Ectodermal cell (in vitro differentiated cells): ENCODE measurements around the gene GPAT3.

Experiments
- H3K27ac ChIP-seq: 2 replicates; pipeline ENCODE4 v1.7.0; 2013; ENCODE audit warnings: mild to moderate bottlenecking, low read depth, low read length; ENCODE audit not compliant: insufficient read depth, poor library complexity, severe bottlenecking
- H3K27me3 ChIP-seq: 2 replicates; pipeline ENCODE4 v1.7.0; 2013; ENCODE audit warnings: mild to moderate bottlenecking, low read length; ENCODE audit not compliant: insufficient read depth, control insufficient read depth, poor library complexity, severe bottlenecking
- H3K36me3 ChIP-seq: one replicate; pipeline ENCODE4 v1.7.0; 2013; ENCODE audit warnings: low read length; ENCODE audit not compliant: control insufficient read depth, insufficient read depth
- H3K4me1 ChIP-seq: one replicate; pipeline ENCODE4 v1.7.0; 2013; ENCODE audit warnings: low read length; ENCODE audit not compliant: control insufficient read depth, insufficient read depth
- H3K4me3 ChIP-seq: 2 replicates; pipeline ENCODE4 v1.7.0; 2013; ENCODE audit warnings: low read depth, low read length, control low read depth; ENCODE audit not compliant: insufficient read depth
- H3K9me3 ChIP-seq: 2 replicates; pipeline ENCODE4 v1.7.0; 2013; ENCODE audit warnings: mild to moderate bottlenecking, low read length, moderate library complexity; ENCODE audit not compliant: control insufficient read depth
- WGBS, 2 experiments: methylation state at CpG; one replicate each; pipeline ENCODE4 v1.1.7; 2013; ENCODE audit warnings: missing lambda C conversion rate in 2 of 2; 5-methylcytosine and 5-hydroxymethylcytosine counted together

Gene GPAT3

GRCh38 chr4:83552083-83552482 is 16.2 kb downstream of the GPAT3 start:
- 84 to 87% methylated on average over 3 of the region's 3 CpGs for WGBS, 2 experiments
- no peaks in the 10 kb centered on the region for H3K27me3 ChIP-seq

DNA sequence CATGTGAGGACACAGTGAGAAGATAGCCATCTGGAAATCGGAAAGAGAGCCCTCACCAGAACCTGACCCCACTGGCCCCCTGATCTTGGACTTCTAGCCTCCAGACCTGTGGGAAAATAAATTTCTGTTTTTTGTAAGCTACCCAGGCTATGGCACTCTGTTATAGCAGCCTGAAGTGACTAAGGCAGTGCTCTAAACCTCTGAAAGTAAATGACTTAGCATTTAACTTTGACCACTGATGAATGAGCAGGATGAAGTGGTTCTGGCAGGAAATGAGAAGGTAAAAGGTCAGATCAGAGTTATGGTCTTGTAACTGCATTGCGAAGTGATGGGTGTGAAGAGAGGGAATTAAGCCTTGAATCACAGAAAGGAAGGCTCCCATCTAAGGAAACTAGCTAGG is 17.0 kb downstream of the GPAT3 start:
- no peak overlapping the region for H3K4me3 ChIP-seq
- no peaks in the 10 kb centered on the region for H3K27me3 ChIP-seq
- no peaks in the 10 kb centered on the region for H3K36me3 ChIP-seq
- H3K27ac ChIP-seq = no peak overlapping the region
- no peaks in the 10 kb centered on the region for H3K9me3 ChIP-seq
- 93 to 96% methylated on average over 2 of the region's 2 CpGs for WGBS, 2 experiments
- no peaks in the 10 kb centered on the region for H3K4me1 ChIP-seq

More at GRCh38 chr4:83552083-83552482, 16.2 kb downstream of the GPAT3 start:
- no peaks in the 10 kb centered on the region for H3K9me3 ChIP-seq
- H3K4me3 ChIP-seq = no peak overlapping the region
- H3K4me1 ChIP-seq = no peaks in the 10 kb centered on the region
- H3K27ac ChIP-seq = no peak overlapping the region
- H3K36me3 ChIP-seq = no peaks in the 10 kb centered on the region

DNA sequence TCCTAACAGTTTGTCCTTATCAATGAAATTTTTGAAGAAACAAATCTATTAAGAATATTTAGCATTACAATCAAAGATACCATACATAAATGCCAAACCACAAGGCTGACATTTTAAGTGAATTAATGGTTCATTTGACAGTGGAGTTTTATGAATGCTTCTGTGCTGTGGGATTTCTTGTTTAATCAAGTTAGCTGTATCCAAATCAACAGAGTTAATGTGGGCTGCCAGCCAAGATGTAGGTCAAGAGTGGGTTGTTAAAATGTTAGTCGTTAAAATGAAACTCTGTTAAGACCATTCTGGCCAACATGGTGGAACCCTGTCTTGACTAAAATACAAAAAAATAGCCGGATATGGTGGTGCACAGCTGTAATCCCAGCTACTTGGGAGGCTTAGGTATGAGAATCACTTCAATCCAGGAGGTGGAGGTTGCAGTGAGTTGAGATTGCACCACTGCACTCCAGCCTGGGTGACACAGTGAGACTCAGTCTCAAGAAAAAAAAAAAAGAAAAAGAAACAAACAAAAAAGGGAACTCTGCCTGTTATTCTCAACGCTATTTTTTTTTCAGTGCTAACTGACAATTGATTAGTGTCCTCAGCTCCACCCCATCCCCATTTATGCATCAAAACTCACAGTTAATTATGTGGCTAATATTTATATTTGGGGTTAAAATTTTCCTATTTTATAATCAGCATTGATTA is 20.2 kb downstream of the GPAT3 start:
- 91 to 100% methylated on average over 2 to 3 of the region's 3 CpGs for WGBS, 2 experiments
- H3K4me1 ChIP-seq = no peaks in the 10 kb centered on the region
- H3K9me3 ChIP-seq = no peaks in the 10 kb centered on the region
- H3K27ac ChIP-seq = no peak overlapping the region
- H3K4me3 ChIP-seq = no peak overlapping the region
- no peaks in the 10 kb centered on the region for H3K27me3 ChIP-seq
- H3K36me3 ChIP-seq = no peaks in the 10 kb centered on the region

DNA sequence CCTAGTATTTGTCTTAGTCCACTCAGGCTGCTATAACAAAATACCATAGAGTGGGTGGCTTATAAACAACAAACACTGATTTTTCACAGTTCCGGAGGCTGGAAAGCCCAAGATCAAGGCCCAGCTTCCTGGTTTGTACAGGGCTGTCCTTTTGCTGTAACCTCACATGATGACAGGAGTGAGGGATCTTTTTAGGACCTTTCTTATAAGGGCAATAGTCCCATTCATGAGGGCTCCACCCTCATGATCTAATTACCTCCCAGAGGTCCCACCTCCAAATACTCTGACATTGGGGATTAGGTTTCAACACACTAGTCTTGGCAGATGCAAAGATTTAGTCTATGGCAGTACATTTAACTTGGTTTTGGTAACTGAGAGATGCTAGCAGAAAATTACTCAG is 20.9 kb downstream of the GPAT3 start:
- H3K36me3 ChIP-seq = no peaks in the 10 kb centered on the region
- H3K27ac ChIP-seq = no peak overlapping the region
- H3K4me3 ChIP-seq = no peak overlapping the region
- no peaks in the 10 kb centered on the region for H3K9me3 ChIP-seq
- no peaks in the 10 kb centered on the region for H3K4me1 ChIP-seq
- no peaks in the 10 kb centered on the region for H3K27me3 ChIP-seq
- 94 to 97% methylated on average over 1 of the region's 1 CpG for WGBS, 2 experiments

- H3K9me3 ChIP-seq = no peaks in the 10 kb centered on the region
- H3K36me3 ChIP-seq = no peaks in the 10 kb centered on the region
- WGBS, 2 experiments = 91 to 95% methylated on average over 5 of the region's 5 CpGs
- H3K4me1 ChIP-seq = no peaks in the 10 kb centered on the region
- H3K27me3 ChIP-seq = no peaks in the 10 kb centered on the region
- no peak overlapping the region for H3K27ac ChIP-seq
- H3K4me3 ChIP-seq = no peak overlapping the region
Observed at GRCh38 chr4:83558059-83558653, 22.2 kb downstream of the GPAT3 start.

- H3K36me3 ChIP-seq = no peaks in the 10 kb centered on the region
- no peaks in the 10 kb centered on the region for H3K27me3 ChIP-seq
- H3K9me3 ChIP-seq = no peaks in the 10 kb centered on the region
- H3K4me1 ChIP-seq = no peaks in the 10 kb centered on the region
- no peak overlapping the region for H3K27ac ChIP-seq
- no peak overlapping the region for H3K4me3 ChIP-seq
- 91 to 100% methylated on average over 1 of the region's 1 CpG for WGBS, 2 experiments
Observed at GRCh38 chr4:83558680-83559079, 22.8 kb downstream of the GPAT3 start.

DNA sequence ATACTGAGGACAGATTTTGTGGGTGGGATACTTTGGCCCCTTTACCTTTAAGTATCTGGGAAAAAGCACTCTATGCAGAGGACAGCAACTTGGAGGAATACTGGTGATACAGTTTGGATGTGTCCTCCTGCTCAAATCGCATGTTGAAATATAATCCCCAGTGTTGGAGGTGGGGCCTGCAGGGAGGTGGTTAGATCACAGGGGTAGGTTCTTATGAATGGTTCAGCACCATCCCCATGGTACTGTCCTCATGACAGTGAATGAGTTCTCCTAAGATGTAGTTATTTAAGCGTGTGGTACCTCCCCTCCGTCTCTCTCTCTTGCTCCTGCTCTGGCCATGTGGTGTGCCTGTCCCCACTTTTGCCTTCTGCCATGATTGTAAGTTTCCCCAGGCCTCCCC is 24.6 kb downstream of the GPAT3 start:
- 88 to 97% methylated on average over 3 of the region's 3 CpGs for WGBS, 2 experiments
- Histone ChIP-seq H3K27ac (no peak overlapping the region), H3K36me3 (no peaks in the 10 kb centered on the region), H3K4me1 (no peaks in the 10 kb centered on the region), H3K4me3 (no peak overlapping the region), H3K27me3 (no peaks in the 10 kb centered on the region), H3K9me3 (no peaks in the 10 kb centered on the region)

- Histone ChIP-seq H3K4me3 (no peak overlapping the region), H3K4me1 (no peaks in the 10 kb centered on the region), H3K9me3 (no peaks in the 10 kb centered on the region), H3K36me3 (no peaks in the 10 kb centered on the region), H3K27ac (no peak overlapping the region), H3K27me3 (no peaks in the 10 kb centered on the region)
- WGBS, 2 experiments = 92 to 100% methylated on average over 2 of the region's 2 CpGs
Observed at GRCh38 chr4:83561381-83561780, 25.5 kb downstream of the GPAT3 start.

GRCh38 chr4:83563998-83564397 is 28.1 kb downstream of the GPAT3 start:
- Histone ChIP-seq H3K36me3 (no peaks in the 10 kb centered on the region), H3K27me3 (no peaks in the 10 kb centered on the region)
- WGBS, 2 experiments = 82 to 100% methylated on average over 1 of the region's 1 CpG

GRCh38 chr4:83568062-83568461 is 32.2 kb downstream of the GPAT3 start:
- WGBS, 2 experiments = 91 to 95% methylated on average over 3 of the region's 3 CpGs
- Histone ChIP-seq H3K27ac (no peak overlapping the region), H3K4me3 (no peak overlapping the region)

More at GRCh38 chr4:83563998-83564397, 28.1 kb downstream of the GPAT3 start:
- H3K4me1 ChIP-seq = no peaks in the 10 kb centered on the region
- no peak overlapping the region for H3K4me3 ChIP-seq
- no peaks in the 10 kb centered on the region for H3K9me3 ChIP-seq
- no peak overlapping the region for H3K27ac ChIP-seq

More at GRCh38 chr4:83568062-83568461, 32.2 kb downstream of the GPAT3 start:
- no peaks in the 10 kb centered on the region for H3K27me3 ChIP-seq
- no peaks in the 10 kb centered on the region for H3K4me1 ChIP-seq
- no peaks in the 10 kb centered on the region for H3K36me3 ChIP-seq
- no peaks in the 10 kb centered on the region for H3K9me3 ChIP-seq
